ENCODE data around the gene UNKL.

DNA sequence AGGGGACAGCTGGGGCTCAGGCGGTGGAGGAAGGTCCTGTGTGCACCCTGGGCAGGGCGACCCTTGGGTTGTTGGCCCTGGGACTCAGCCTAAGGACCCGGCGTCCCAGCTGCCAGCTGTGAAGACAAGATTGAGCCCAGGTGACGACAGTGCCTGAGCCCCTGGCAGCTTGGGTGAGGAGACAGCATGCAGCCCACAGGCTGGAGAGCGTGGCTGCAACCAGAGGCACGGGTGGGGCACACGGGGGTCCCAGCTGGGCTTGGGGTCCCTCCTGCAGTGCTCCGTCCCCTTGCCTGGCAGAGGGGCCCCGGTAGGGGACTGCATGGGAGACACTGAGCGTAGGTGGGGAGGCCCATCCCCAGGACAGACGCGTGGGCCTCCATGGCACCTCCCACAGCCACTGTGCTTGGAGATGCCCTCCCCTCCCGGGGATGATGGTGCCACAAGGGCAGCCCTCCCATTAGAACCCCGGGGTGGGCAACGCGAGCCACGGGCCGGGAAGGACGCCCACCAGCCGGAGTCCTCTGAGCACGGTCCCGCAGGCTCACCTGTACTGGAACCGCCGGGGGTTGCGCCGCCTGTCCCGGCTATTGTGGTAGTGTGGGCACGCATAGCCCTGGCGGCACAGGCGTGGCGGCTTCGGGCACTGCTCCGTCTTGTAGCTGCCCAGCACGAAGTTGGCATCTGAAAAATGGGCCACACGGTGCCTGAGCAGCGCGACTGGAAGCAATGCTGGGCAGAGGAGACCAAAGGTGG is 15.5 kb downstream of the UNKL start:
- TF ChIP-seq REST (IDR thresholded peaks at IDR 0.05; ENCODE audit: low read depth) = no peak
- TF ChIP-seq CEBPB (IDR thresholded peaks at IDR 0.05) = no peak
- no peak for TF ChIP-seq NFIC (IDR thresholded peaks at IDR 0.05)
- TF ChIP-seq EP300 (IDR thresholded peaks at IDR 0.05; ENCODE audit: borderline replicate concordance) = no peak
- no peak for TF ChIP-seq CREB1 (IDR thresholded peaks at IDR 0.05; ENCODE audit: low read depth)
- TF ChIP-seq TEAD4 (IDR thresholded peaks at IDR 0.05) = no peak
- TF ChIP-seq, protein P1, sequence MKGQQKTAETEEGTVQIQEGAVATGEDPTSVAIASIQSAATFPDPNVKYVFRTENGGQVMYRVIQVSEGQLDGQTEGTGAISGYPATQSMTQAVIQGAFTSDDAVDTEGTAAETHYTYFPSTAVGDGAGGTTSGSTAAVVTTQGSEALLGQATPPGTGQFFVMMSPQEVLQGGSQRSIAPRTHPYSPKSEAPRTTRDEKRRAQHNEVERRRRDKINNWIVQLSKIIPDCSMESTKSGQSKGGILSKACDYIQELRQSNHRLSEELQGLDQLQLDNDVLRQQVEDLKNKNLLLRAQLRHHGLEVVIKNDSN (IDR thresholded peaks at IDR 0.05) = no peak
- TF ChIP-seq YY1 (IDR thresholded peaks at IDR 0.05; ENCODE audit: low read depth) = no peak
- no peak for TF ChIP-seq FOXM1 (IDR thresholded peaks at IDR 0.05; ENCODE audit: borderline replicate concordance, low read depth)

All from Ishikawa (cell line).